Uterus (tissue), 2 donors: Measurements from ENCODE around the gene TLE3.

Source experiments
- POLR2A ChIP-seq, 2 donors: fragments of 450-650 bp; IDR thresholded peaks; one replicate each; pipeline ENCODE4 v1.6.1; 2016; ENCODE audit warnings: antibody characterized with exemption in 2 of 2, mild to moderate bottlenecking in 1 of 2, moderate library complexity in 1 of 2
- TF ChIP-seq, protein P1 (sequence below), 4 experiments: fragments of 200-600 bp in 2 of 4; fragments of 450-650 bp in 2 of 4; sonication (generic) in 2 of 4; IDR thresholded peaks; one replicate each; pipeline ENCODE4 v1.5.1; 2016 to 2019; ENCODE audit warnings: antibody characterized with exemption in 4 of 4, mild to moderate bottlenecking in 2 of 4, moderate library complexity in 1 of 4

GRCh38 chr15:70006259-70007147, 91.2 kb downstream of the TLE3 start:
- TF ChIP-seq, protein P1, sequence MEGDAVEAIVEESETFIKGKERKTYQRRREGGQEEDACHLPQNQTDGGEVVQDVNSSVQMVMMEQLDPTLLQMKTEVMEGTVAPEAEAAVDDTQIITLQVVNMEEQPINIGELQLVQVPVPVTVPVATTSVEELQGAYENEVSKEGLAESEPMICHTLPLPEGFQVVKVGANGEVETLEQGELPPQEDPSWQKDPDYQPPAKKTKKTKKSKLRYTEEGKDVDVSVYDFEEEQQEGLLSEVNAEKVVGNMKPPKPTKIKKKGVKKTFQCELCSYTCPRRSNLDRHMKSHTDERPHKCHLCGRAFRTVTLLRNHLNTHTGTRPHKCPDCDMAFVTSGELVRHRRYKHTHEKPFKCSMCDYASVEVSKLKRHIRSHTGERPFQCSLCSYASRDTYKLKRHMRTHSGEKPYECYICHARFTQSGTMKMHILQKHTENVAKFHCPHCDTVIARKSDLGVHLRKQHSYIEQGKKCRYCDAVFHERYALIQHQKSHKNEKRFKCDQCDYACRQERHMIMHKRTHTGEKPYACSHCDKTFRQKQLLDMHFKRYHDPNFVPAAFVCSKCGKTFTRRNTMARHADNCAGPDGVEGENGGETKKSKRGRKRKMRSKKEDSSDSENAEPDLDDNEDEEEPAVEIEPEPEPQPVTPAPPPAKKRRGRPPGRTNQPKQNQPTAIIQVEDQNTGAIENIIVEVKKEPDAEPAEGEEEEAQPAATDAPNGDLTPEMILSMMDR (IDR thresholded peaks at IDR 0.05): no peak
- TF ChIP-seq POLR2A (IDR thresholded peaks at IDR 0.05): no peak
